Heart left ventricle (tissue), 16 donors: ENCODE measurements around the gene MYOD1. TPM values are rescaled to one million over a fixed set of nuclear protein-coding genes. Genes with fewer than 3 reads are reported as not detected.

ENCODE experiments used
- ATAC-seq, 4 donors: fragments of 200-7000 bp; cut with Tn5 transposase; one replicate each; pipeline ENCODE4 v1.9.1; 2020 to 2022; ENCODE audit warnings: moderate library complexity in 4 of 4, mild to moderate bottlenecking in 3 of 4, moderate number of reproducible peaks in 1 of 4
- DNase-seq, 5 donors: peaks; one replicate each; pipeline ENCODE4 v3.0.0-alpha.2; 2020
- H3K27ac ChIP-seq, 12 donors: fragments of 200-600 bp; sonication (generic) in 4 of 12; one replicate each; pipeline versions ENCODE4 v1.5.0 to v1.8.0; 2016 to 2022; ENCODE audit warnings: mild to moderate bottlenecking in 2 of 12
- H3K27me3 ChIP-seq, 9 donors: fragments of 200-600 bp; sonication (generic) in 2 of 9; one replicate each; pipeline versions ENCODE4 v1.5.1 to v1.8.0; 2016 to 2022; ENCODE audit warnings: mild to moderate bottlenecking in 3 of 9
- H3K36me3 ChIP-seq, 9 donors: fragments of 200-600 bp; sonication (generic) in 2 of 9; one replicate each; pipeline versions ENCODE4 v1.5.0 to v1.8.0; 2018 to 2022; ENCODE audit warnings: mild to moderate bottlenecking in 2 of 9
- H3K4me1 ChIP-seq, 12 donors: fragments of 200-600 bp; sonication (generic) in 4 of 12; one replicate each; pipeline versions ENCODE4 v1.5.0 to v1.8.0; 2016 to 2022; ENCODE audit warnings: mild to moderate bottlenecking in 3 of 12
- H3K4me3 ChIP-seq, 12 donors: fragments of 200-600 bp; sonication (generic) in 4 of 12; one replicate each; pipeline versions ENCODE4 v1.5.0 to v1.8.0; 2017 to 2022; ENCODE audit warnings: mild to moderate bottlenecking in 9 of 12, moderate library complexity in 4 of 12
- H3K9me3 ChIP-seq, 12 donors: fragments of 200-600 bp; sonication (generic) in 4 of 12; one replicate each; pipeline versions ENCODE4 v1.5.0 to v1.8.0; 2016 to 2022; ENCODE audit warnings: mild to moderate bottlenecking in 1 of 12
- POLR2A ChIP-seq, 2 donors: fragments of 450-650 bp; IDR thresholded peaks; one replicate each; pipeline ENCODE4 v1.6.1; 2017; ENCODE audit warnings: antibody characterized with exemption in 2 of 2, mild to moderate bottlenecking in 2 of 2, moderate library complexity in 2 of 2
- WGBS, 4 donors: extraction: QIAGEN DNeasy Blood & Tissue Kit in 2 of 4; methylation state at CpG; one replicate each; pipeline versions ENCODE4 v1.1.5 to v1.1.7; 2013 to 2018; 5-methylcytosine and 5-hydroxymethylcytosine counted together
- intact Hi-C, 10 donors: fragments of 100-400 bp; cut with DNase I; formaldehyde crosslinking; loops; one replicate each; pipeline versions ENCODE4 v1.11.1 to v1.14.2; 2022
- long read RNA-seq, 3 donors: library from polyadenylated mRNA; unstranded; transcript quantifications; one replicate each; pipeline ENCODE4 v2.0.0, GENCODE V29; 2020 to 2021
- polyA plus RNA-seq, 2 donors: library from polyadenylated mRNA; stranded (reverse); fragments of 200-250 nt; gene quantifications; one replicate each; pipeline ENCODE4 v1.2.3, GENCODE V29; 2013
- total RNA-seq, 9 donors: library from RNA; depleted of rRNA in 2 of 9; stranded (reverse); fragments of >200 nt in 2 of 9; fragmentation: NEBNext Ultra II Directional in 3 of 9; extraction: Animal tissue kit (Norgen Biotek cat#: 25700) in 3 of 9; gene quantifications; one replicate each; pipeline versions ENCODE4 v1.1.0 to v1.2.4, GENCODE V29; 2016 to 2023
- TF ChIP-seq, protein P1 (sequence below), 12 donors: fragments of 200-600 bp; sonication (generic) in 4 of 12; IDR thresholded peaks; one replicate each; pipeline versions ENCODE4 v1.5.0 to v1.8.0; 2018 to 2022; ENCODE audit warnings: antibody characterized with exemption in 12 of 12, mild to moderate bottlenecking in 5 of 12
- donor health status: ischemic (EF 13 %, LVEDD 7.1; RV severe dilation, severe dysfunction).
- donor health status: healthy with polysubstance abuse.
- donor health status: DM: no; HTN: yes; CAD: no.
- donor health status: DM: no; HTN: no; CAD: no.
- donor health status: ischemic (EF 25% LVEDD 6.9; RV normal size, moderate dysfunction).
- donor health status: ischemic (EF 25% LVEDD 5.7; RV mildly dilated, moderate dysfunction).
- donor health status: healthy.
- donor health status: DM: yes; HTN: yes; CAD: no.
- donor health status: ischemic (EF 35%, LVEDD 5.7; RV mildly dilated, moderate dysfunction).
- donor health status: nonischemic (EF 11% LVEDD 7.7; RV severe dilation, severe dysfunction).
- donor health status: DM: yes; HTN: yes; CAD: no.
- donor health status: PGD.
- donor health status: ischemic (EF 29% LVEDD 5.4; RV normal size, mild dysfunction).
- donor health status: nonischemic (EF 23%, LVEDD 6.1; RV moderate dilation, normal function).

MYOD1 gene
- total RNA-seq (not detected), polyA plus RNA-seq (not detected)
- long read RNA-seq, donor 1: 0 reads
- long read RNA-seq, donor 2: 0 reads
- long read RNA-seq, donor 3: 0 reads

DNA sequence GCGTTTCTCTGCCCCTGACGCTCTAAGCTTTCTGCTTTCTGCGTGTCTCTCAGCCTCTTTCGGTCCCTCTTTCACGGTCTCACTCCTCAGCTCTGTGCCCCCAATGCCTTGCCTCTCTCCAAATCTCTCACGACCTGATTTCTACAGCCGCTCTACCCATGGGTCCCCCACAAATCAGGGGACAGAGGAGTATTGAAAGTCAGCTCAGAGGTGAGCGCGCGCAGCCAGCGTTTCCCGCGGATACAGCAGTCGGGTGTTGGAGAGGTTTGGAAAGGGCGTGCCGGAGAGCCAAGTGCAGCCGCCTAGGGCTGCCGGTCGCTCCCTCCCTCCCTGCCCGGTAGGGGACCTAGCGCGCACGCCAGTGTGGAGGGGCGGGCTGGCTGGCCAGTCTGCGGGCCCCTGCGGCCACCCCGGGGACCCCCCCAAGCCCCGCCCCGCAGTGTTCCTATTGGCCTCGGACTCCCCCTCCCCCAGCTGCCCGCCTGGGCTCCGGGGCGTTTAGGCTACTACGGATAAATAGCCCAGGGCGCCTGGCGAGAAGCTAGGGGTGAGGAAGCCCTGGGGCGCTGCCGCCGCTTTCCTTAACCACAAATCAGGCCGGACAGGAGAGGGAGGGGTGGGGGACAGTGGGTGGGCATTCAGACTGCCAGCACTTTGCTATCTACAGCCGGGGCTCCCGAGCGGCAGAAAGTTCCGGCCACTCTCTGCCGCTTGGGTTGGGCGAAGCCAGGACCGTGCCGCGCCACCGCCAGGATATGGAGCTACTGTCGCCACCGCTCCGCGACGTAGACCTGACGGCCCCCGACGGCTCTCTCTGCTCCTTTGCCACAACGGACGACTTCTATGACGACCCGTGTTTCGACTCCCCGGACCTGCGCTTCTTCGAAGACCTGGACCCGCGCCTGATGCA lies at the start of gene MYOD1:
MYOD1 (plus strand) TSS at position 544 of the 910 bp plus-strand sequence; CDS start at position 756, 212 bp downstream.
- ATAC-seq (peak in 2 of 4 donors; percentile 45 to 50), DNase-seq (no peak)
- H3K4me3 ChIP-seq: peak within 1 kb of the TSS in 8 of 12 donors; percentile 2 to 39 (median 4)
- no peak within 1 kb of the TSS for H3K27ac ChIP-seq
- H3K36me3 ChIP-seq: no peaks in the 10 kb centered on the region
- intact Hi-C loops: loop anchor here in 1 of 10 donors (5.0 kb wide), 1 partner anchor 117 kb away; no protein-coding TSS in a partner anchor
- H3K9me3 ChIP-seq: no peaks in the 10 kb centered on the region
- WGBS, 4 donors: 3 to 4% (median 4%) methylated on average over 38 to 68 of the region's 68 CpGs
- peaks cover 0 to 37% (median 10%) of the 10 kb centered on the region in 12 donors for H3K4me1 ChIP-seq
- peaks cover 22 to 78% (median 37%) of the 10 kb centered on the region in 9 donors for H3K27me3 ChIP-seq
- TF ChIP-seq, protein P1, sequence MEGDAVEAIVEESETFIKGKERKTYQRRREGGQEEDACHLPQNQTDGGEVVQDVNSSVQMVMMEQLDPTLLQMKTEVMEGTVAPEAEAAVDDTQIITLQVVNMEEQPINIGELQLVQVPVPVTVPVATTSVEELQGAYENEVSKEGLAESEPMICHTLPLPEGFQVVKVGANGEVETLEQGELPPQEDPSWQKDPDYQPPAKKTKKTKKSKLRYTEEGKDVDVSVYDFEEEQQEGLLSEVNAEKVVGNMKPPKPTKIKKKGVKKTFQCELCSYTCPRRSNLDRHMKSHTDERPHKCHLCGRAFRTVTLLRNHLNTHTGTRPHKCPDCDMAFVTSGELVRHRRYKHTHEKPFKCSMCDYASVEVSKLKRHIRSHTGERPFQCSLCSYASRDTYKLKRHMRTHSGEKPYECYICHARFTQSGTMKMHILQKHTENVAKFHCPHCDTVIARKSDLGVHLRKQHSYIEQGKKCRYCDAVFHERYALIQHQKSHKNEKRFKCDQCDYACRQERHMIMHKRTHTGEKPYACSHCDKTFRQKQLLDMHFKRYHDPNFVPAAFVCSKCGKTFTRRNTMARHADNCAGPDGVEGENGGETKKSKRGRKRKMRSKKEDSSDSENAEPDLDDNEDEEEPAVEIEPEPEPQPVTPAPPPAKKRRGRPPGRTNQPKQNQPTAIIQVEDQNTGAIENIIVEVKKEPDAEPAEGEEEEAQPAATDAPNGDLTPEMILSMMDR (IDR thresholded peaks at IDR 0.05): no peak
- no peak for TF ChIP-seq POLR2A (IDR thresholded peaks at IDR 0.05)

DNA sequence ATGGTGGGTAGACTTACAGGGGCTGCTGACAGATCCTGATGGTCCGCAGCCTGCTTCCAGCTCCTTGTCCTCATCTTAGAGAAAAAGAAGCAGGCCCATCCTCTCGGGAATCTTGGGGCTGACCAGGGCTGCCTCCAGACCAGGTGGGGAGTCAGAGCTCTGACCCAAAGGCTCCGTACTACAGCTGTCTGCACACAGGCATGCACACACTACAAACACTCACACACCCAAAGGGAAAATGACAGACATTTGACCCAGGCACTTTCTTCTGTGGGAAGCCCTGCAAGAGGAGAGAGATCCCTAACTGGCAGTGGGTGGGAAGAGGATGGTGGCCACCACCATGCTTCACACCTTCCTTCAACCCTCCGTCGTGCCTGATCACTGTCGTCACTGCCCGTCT lies 46.9 kb upstream of the MYOD1 start:
- TF ChIP-seq POLR2A (IDR thresholded peaks at IDR 0.05): no peak
- TF ChIP-seq, protein P1 (IDR thresholded peaks at IDR 0.05): no peak
- peaks cover 0 to 14% (median 0%) of the 10 kb centered on the region in 9 donors for H3K27me3 ChIP-seq
- intact Hi-C loops: no loop called here
- no peak overlapping the region for H3K4me3 ChIP-seq
- H3K4me1 ChIP-seq: no peaks in the 10 kb centered on the region
- WGBS, 4 donors: 62 to 74% (median 72%) methylated on average over 6 to 7 of the region's 7 CpGs
- peaks cover 0 to 25% (median 11%) of the 10 kb centered on the region in 12 donors for H3K9me3 ChIP-seq
- H3K36me3 ChIP-seq: no peaks in the 10 kb centered on the region
- DNase-seq (no peak), ATAC-seq (no peak)
- H3K27ac ChIP-seq: no peak overlapping the region

DNA sequence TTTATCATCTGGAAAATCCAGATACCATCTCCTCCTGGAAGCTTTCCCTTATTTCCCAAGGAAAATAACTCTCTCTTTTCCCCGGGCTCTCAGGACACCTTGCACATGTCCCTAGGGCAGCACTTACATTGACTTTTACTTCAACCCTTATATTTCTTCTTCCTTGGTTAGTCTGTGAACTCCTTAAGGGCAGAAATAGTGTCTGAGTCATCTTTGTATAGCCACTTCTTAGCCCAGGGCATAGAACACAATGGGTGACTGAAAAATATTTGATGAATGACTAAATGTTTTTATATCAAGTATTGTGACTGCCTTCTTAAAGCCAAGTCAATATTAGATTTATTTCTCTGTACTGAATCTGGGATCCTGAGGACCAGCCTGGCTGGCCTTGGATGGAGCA lies 45.4 kb upstream of the MYOD1 start:
- Histone ChIP-seq H3K36me3 (no peaks in the 10 kb centered on the region), H3K9me3 (peaks cover 0 to 31% (median 12%) of the 10 kb centered on the region in 12 donors), H3K4me3 (no peak overlapping the region), H3K27me3 (peaks cover 0 to 14% (median 0%) of the 10 kb centered on the region in 9 donors), H3K27ac (no peak overlapping the region), H3K4me1 (no peaks in the 10 kb centered on the region)
- ATAC-seq (no peak), DNase-seq (no peak)
- intact Hi-C loops: no loop called here
- TF ChIP-seq, protein P1 (IDR thresholded peaks at IDR 0.05): no peak
- TF ChIP-seq POLR2A (IDR thresholded peaks at IDR 0.05): no peak
- 74 to 85% (median 83%) methylated on average over 1 of the region's 1 CpG for WGBS, 4 donors

DNA sequence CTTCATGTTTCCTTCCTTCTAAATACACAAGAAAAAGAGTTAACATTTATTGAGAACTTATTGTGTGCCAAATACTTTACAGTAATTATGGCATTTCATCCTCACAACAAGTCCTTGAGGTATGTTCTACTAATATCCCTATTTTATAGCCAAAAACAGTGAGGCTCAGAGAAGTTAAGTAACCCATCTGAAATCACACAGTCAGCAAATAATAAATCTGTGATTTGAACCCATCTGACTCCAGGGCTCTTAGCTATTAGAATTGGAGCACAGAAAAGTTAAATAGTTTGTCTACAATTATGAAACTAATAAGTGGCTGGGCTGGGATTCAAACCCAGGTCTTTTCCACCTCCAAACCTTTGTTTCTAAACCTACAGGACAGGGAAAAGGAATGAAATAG lies 36.5 kb upstream of the MYOD1 start:
- intact Hi-C loops: no loop called here
- ATAC-seq (no peak), DNase-seq (no peak)
- H3K27ac ChIP-seq: no peak overlapping the region
- peaks cover 0 to 26% (median 6%) of the 10 kb centered on the region in 9 donors for H3K27me3 ChIP-seq
- TF ChIP-seq, protein P1 (IDR thresholded peaks at IDR 0.05): no peak
- no peak for TF ChIP-seq POLR2A (IDR thresholded peaks at IDR 0.05)
- H3K4me3 ChIP-seq: no peak overlapping the region
- peaks cover 0 to 8% (median 0%) of the 10 kb centered on the region in 12 donors for H3K9me3 ChIP-seq
- no peaks in the 10 kb centered on the region for H3K36me3 ChIP-seq
- no peaks in the 10 kb centered on the region for H3K4me1 ChIP-seq
